ENCODE results near the gene NAGLU. TPM values are rescaled to one million over a fixed set of nuclear protein-coding genes. Genes with fewer than 3 reads are reported as not detected.

The NAGLU gene
- polyA plus RNA-seq, 1 of the 3 experiments (the other 2 are of a cell fraction) = 33.9 TPM

GRCh38 chr17:42513686-42514085, 22.4 kb upstream of the NAGLU start (continued):
- TF ChIP-seq USF2 (IDR thresholded peaks at IDR 0.05; ENCODE audit: borderline replicate concordance, low read depth, low read length) (no peak), RFX5 (IDR thresholded peaks at IDR 0.05; ENCODE audit: low read length) (no peak), MXI1 (IDR thresholded peaks at IDR 0.05; ENCODE audit: low read depth, low read length) (no peak), USF1 (IDR thresholded peaks at IDR 0.05; ENCODE audit: borderline replicate concordance, low read depth) (no peak), ZBTB33 (IDR thresholded peaks at IDR 0.05; ENCODE audit: borderline replicate concordance, low read depth) (no peak)

- Histone ChIP-seq H3K27ac (ENCODE audit: low read depth in 2 of 2, low read length in 1 of 2) (no peak overlapping the region), H4K20me1 (ENCODE audit: insufficient read depth) (no peaks in the 10 kb centered on the region), H3K9ac (no peak overlapping the region), H3K36me3 (replicated peaks in 1 of 2; ENCODE audit: control insufficient read depth in 1 of 2, insufficient read depth in 2 of 2, low read length in 1 of 2) (peaks cover 0 to 14% of the 10 kb centered on the region in 2 experiments), H3K27me3 (ENCODE audit: insufficient read depth) (no peaks in the 10 kb centered on the region), H3K9me3 (no peaks in the 10 kb centered on the region), H3F3A (replicated peaks; ENCODE audit: insufficient read depth) (peaks cover 20% of the 10 kb centered on the region), H3K4me2 (no peak overlapping the region), H3K4me1 (ENCODE audit: control insufficient read depth in 1 of 2, insufficient read depth in 2 of 2, low read depth in 1 of 2, low read length in 1 of 2) (peaks cover 19% of the 10 kb centered on the region in 2 experiments), H2AFZ (ENCODE audit: low read depth) (no peak overlapping the region), H3K9me2 (no peaks in the 10 kb centered on the region), H3K4me3 (ENCODE audit: low read depth in 2 of 2, low read length in 1 of 2) (no peak overlapping the region), H3K79me2 (ENCODE audit: insufficient read depth) (no peaks in the 10 kb centered on the region)
- ChIA-PET POLR2A (interaction anchor here (1.3 kb wide), 1 partner anchor 22 kb away, joined by 3 read pairs; the partner anchor contains the start of gene NAGLU), CTCF (interaction anchor here (0.5 to 7.9 kb wide), 4 partner anchors 16 to 192 kb away, joined by 3 to 83 read pairs (median 3); no protein-coding TSS in a partner anchor)
- DNase-seq = no peak
- WGBS (ENCODE audit: low lambda C conversion rate) = 98% methylated on average over 11 of the region's 11 CpGs
- TF ChIP-seq EZH2phosphoT487 (IDR thresholded peaks at IDR 0.05; ENCODE audit: borderline replicate concordance, low read depth) = no peak
- TF ChIP-seq MAX (IDR thresholded peaks at IDR 0.05; ENCODE audit: low read depth) = no peak
- TF ChIP-seq FOXM1 (IDR thresholded peaks at IDR 0.05; ENCODE audit: low read depth) = no peak
Observed at GRCh38 chr17:42514279-42514678, 21.8 kb upstream of the NAGLU start.

- WGBS (ENCODE audit: low lambda C conversion rate) = 98% methylated on average over 8 of the region's 8 CpGs
- Histone ChIP-seq H4K20me1 (ENCODE audit: insufficient read depth) (no peaks in the 10 kb centered on the region), H3K27me3 (ENCODE audit: insufficient read depth) (no peaks in the 10 kb centered on the region), H3K79me2 (ENCODE audit: insufficient read depth) (no peaks in the 10 kb centered on the region), H2AFZ (ENCODE audit: low read depth) (no peak overlapping the region), H3K9ac (no peak overlapping the region), H3K27ac (ENCODE audit: low read depth in 2 of 2, low read length in 1 of 2) (no peak overlapping the region), H3F3A (replicated peaks; ENCODE audit: insufficient read depth) (peaks cover 26% of the 10 kb centered on the region), H3K4me1 (ENCODE audit: control insufficient read depth in 1 of 2, insufficient read depth in 2 of 2, low read depth in 1 of 2, low read length in 1 of 2) (peaks cover 25% of the 10 kb centered on the region in 2 experiments), H3K4me3 (ENCODE audit: low read depth in 2 of 2, low read length in 1 of 2) (no peak overlapping the region), H3K4me2 (no peak overlapping the region), H3K36me3 (replicated peaks in 1 of 2; ENCODE audit: control insufficient read depth in 1 of 2, insufficient read depth in 2 of 2, low read length in 1 of 2) (peaks cover 0 to 9% of the 10 kb centered on the region in 2 experiments), H3K9me3 (no peaks in the 10 kb centered on the region), H3K9me2 (no peaks in the 10 kb centered on the region)
- ChIA-PET CTCF (interaction anchor here (0.5 to 7.9 kb wide), 4 partner anchors 15 to 193 kb away, joined by 3 to 83 read pairs (median 3); no protein-coding TSS in a partner anchor), POLR2A (no interaction called here)
- DNase-seq = no peak
- no peak for TF ChIP-seq PBX3 (IDR thresholded peaks at IDR 0.05)
- TF ChIP-seq USF2 (IDR thresholded peaks at IDR 0.05; ENCODE audit: borderline replicate concordance, low read depth, low read length) = no peak
- TF ChIP-seq SIN3A (IDR thresholded peaks at IDR 0.05; ENCODE audit: borderline replicate concordance, low read depth, low read length) = no peak
- no peak for TF ChIP-seq RFX5 (IDR thresholded peaks at IDR 0.05; ENCODE audit: low read length)
Observed at GRCh38 chr17:42514867-42515266, 21.2 kb upstream of the NAGLU start.
